ENCODE data around the gene NELFA. TPM values are rescaled to one million over a fixed set of nuclear protein-coding genes. Genes with fewer than 3 reads are reported as not detected.

Gene NELFA
- total and polyA plus RNA-seq, 2 donors from 2014 or later: 17.8 to 39.1 TPM

DNA sequence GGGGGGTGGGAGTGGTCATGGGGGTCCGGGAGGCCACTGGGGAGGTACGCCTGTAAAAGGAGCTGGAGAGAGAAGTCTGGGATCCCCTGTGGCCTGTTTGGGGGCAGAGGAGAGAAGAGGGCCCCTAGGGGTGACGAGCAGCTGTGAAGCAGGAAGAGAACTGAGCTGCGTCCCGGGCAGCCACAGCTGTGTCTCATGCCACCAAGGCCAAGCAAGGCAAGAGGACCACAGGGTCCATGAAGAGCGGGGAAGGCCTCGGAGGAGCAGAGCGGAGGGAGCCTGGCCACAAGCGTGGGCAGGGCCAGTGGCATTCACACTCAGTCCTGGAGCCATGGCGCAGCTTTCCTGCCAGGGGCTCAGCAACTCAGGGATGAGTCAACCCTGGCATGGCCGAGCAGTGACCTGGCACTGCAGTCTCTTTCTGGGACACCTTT is 36.8 kb upstream of the NELFA start:
- intact Hi-C loops (cut with DNase I): no loop called here
- peak in 1 of 5 donors; percentile 45 for DNase-seq

DNA sequence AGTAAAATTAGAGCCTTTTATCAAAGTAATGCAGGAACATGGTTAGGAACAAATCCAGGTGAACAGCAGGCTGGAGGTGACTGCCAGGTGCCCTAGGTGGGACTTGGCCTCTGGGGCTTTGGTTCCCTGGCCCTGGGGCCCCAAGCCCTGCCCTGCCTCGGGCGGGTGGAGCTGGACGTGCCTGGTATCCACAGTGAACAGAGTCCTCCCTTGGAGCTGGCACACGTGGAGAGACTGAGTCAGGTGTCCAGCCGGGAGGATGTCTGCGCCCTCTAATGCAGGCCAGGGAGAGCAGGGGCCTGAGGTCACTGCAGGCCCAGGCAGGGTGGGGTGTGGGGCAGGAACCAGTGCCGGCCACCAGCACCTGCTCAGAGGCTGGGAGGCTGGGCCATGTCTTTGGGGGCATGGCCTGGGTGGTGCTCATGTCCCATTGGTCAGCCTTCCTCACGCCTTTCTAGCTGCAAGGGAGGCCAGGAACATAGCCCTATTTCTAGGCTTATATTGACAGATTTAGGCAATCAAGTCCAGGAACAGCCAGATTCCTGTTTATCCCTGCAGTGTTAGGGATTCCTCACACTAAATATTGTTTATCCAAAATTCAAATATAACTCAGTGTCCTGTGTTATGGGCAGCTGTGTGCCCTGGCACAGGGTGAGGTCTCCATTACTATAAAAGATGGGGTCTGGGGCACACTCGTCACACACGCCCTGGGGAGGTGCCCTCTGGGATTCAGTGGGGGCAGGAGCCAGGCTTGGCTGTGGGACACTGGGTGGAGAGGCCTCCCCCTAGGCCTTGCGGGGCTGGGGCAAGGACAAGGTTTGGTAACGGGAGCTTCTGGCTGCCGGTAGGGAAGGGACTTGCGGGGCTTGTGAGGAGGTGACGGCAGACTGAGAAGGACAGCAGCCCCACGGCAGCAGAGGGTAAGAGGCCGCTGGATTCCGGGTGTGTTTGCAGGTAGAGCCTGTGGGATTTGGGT is 36.1 kb upstream of the NELFA start:
- peaks cover 0 to 4% (median 0%) of the 10 kb centered on the region in 3 donors for H3K4me1 ChIP-seq (ENCODE audit: control insufficient read depth in 2 of 3, insufficient read depth in 2 of 3, low read depth in 1 of 3, low read length in 3 of 3)
- H3K27me3 ChIP-seq (ENCODE audit: control insufficient read depth, insufficient read depth, low read length): no peaks in the 10 kb centered on the region
- FAIRE-seq (no peak), DNase-seq (peak in 1 of 5 donors; percentile 68)
- H3K9ac ChIP-seq (ENCODE audit: low read length in 3 of 3): no peak overlapping the region
- no peaks in the 10 kb centered on the region for H3K9me3 ChIP-seq (ENCODE audit: control insufficient read depth in 2 of 3, insufficient read depth in 1 of 3, low read length in 3 of 3)
- intact Hi-C loops (cut with DNase I): no loop called here
- H3K27ac ChIP-seq (ENCODE audit: low read depth in 2 of 2, low read length in 2 of 2): no peak overlapping the region
- no peaks in the 10 kb centered on the region for H3K36me3 ChIP-seq (ENCODE audit: control insufficient read depth in 2 of 3, insufficient read depth in 3 of 3, low read length in 3 of 3)
- H3K4me3 ChIP-seq (ENCODE audit: low read length in 3 of 3): no peak overlapping the region
- TF ChIP-seq, protein P1, sequence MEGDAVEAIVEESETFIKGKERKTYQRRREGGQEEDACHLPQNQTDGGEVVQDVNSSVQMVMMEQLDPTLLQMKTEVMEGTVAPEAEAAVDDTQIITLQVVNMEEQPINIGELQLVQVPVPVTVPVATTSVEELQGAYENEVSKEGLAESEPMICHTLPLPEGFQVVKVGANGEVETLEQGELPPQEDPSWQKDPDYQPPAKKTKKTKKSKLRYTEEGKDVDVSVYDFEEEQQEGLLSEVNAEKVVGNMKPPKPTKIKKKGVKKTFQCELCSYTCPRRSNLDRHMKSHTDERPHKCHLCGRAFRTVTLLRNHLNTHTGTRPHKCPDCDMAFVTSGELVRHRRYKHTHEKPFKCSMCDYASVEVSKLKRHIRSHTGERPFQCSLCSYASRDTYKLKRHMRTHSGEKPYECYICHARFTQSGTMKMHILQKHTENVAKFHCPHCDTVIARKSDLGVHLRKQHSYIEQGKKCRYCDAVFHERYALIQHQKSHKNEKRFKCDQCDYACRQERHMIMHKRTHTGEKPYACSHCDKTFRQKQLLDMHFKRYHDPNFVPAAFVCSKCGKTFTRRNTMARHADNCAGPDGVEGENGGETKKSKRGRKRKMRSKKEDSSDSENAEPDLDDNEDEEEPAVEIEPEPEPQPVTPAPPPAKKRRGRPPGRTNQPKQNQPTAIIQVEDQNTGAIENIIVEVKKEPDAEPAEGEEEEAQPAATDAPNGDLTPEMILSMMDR (IDR thresholded peaks at IDR 0.05; ENCODE audit: borderline replicate concordance, extremely low read depth, insufficient read depth): no peak

More for the DNA sequence above, 36.8 kb upstream of the NELFA start:
- no peak for FAIRE-seq
- no peak overlapping the region for H3K9ac ChIP-seq (ENCODE audit: low read length in 3 of 3)
- H3K27me3 ChIP-seq (ENCODE audit: control insufficient read depth, insufficient read depth, low read length): no peaks in the 10 kb centered on the region
- TF ChIP-seq, protein P1 (IDR thresholded peaks at IDR 0.05; ENCODE audit: borderline replicate concordance, extremely low read depth, insufficient read depth): no peak
- no peak overlapping the region for H3K27ac ChIP-seq (ENCODE audit: low read depth in 2 of 2, low read length in 2 of 2)
- no peaks in the 10 kb centered on the region for H3K9me3 ChIP-seq (ENCODE audit: control insufficient read depth in 2 of 3, insufficient read depth in 1 of 3, low read length in 3 of 3)
- H3K4me1 ChIP-seq (ENCODE audit: control insufficient read depth in 2 of 3, insufficient read depth in 2 of 3, low read depth in 1 of 3, low read length in 3 of 3): peaks cover 0 to 4% (median 0%) of the 10 kb centered on the region in 3 donors
- no peak overlapping the region for H3K4me3 ChIP-seq (ENCODE audit: low read length in 3 of 3)
- H3K36me3 ChIP-seq (ENCODE audit: control insufficient read depth in 2 of 3, insufficient read depth in 3 of 3, low read length in 3 of 3): no peaks in the 10 kb centered on the region

DNA sequence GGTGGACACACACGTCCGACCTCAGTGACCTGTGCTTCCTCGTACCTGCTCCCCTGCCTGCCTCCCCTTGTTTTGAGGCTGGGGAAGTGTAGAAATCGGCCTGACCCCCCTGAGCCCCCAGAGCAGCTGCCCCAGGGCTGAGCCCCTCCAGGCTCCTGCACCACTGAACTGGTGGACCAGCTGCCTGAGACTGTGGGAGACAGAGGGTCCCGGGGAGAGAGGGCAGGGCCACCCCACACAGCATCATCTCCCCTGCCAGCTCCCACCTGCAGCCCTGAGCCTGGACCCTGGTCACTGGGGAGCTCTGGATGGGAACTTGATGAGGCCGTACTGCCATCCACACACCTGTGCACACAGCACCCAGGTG is 35.3 kb upstream of the NELFA start:
- DNase-seq: no peak
- peaks cover 0 to 4% (median 0%) of the 10 kb centered on the region in 3 donors for H3K4me1 ChIP-seq (ENCODE audit: control insufficient read depth in 2 of 3, insufficient read depth in 2 of 3, low read depth in 1 of 3, low read length in 3 of 3)

More for the DNA sequence above, 35.3 kb upstream of the NELFA start:
- H3K36me3 ChIP-seq (ENCODE audit: control insufficient read depth in 2 of 3, insufficient read depth in 3 of 3, low read length in 3 of 3): no peaks in the 10 kb centered on the region
- H3K27ac ChIP-seq (ENCODE audit: low read depth in 2 of 2, low read length in 2 of 2): no peak overlapping the region
- TF ChIP-seq, protein P1 (IDR thresholded peaks at IDR 0.05; ENCODE audit: borderline replicate concordance, extremely low read depth, insufficient read depth): no peak
- no peak overlapping the region for H3K9ac ChIP-seq (ENCODE audit: low read length in 3 of 3)
- H3K9me3 ChIP-seq (ENCODE audit: control insufficient read depth in 2 of 3, insufficient read depth in 1 of 3, low read length in 3 of 3): no peaks in the 10 kb centered on the region
- intact Hi-C loops (cut with DNase I): no loop called here
- no peak for FAIRE-seq
- no peak overlapping the region for H3K4me3 ChIP-seq (ENCODE audit: low read length in 3 of 3)
- H3K27me3 ChIP-seq (ENCODE audit: control insufficient read depth, insufficient read depth, low read length): no peaks in the 10 kb centered on the region
